Ascending aorta (tissue), 2 donors: ENCODE measurements around the gene EP400. TPM values are rescaled to one million over a fixed set of nuclear protein-coding genes. Genes with fewer than 3 reads are reported as not detected.
A peak's percentile ranks its signal among the peaks of the same experiment; 100 is the strongest.

Experiments
- DNase-seq, 2 donors: peaks; one replicate each; pipeline ENCODE4 v3.0.0-alpha.2; 2019; ENCODE audit warnings: low spot score in 2 of 2
- H3K27ac ChIP-seq, 2 donors: fragments of 200-600 bp; sonication (generic); one replicate each; pipeline ENCODE4 v1.5.1; 2016 to 2017; ENCODE audit warnings: mild to moderate bottlenecking in 1 of 2
- H3K27me3 ChIP-seq: fragments of 200-600 bp; sonication (generic); one replicate; pipeline ENCODE4 v1.5.1; 2017
- H3K36me3 ChIP-seq, 2 donors: fragments of 200-600 bp; sonication (generic); one replicate each; pipeline ENCODE4 v1.5.1; 2016
- H3K4me1 ChIP-seq, 2 donors: fragments of 200-600 bp; sonication (generic); one replicate each; pipeline ENCODE4 v1.5.1; 2016 to 2017; ENCODE audit warnings: mild to moderate bottlenecking in 1 of 2
- H3K4me3 ChIP-seq, 2 donors: fragments of 200-600 bp; sonication (generic); one replicate each; pipeline ENCODE4 v1.5.1; 2016 to 2017; ENCODE audit warnings: mild to moderate bottlenecking in 1 of 2
- H3K9me3 ChIP-seq, 2 donors: fragments of 200-600 bp; sonication (generic); one replicate each; pipeline ENCODE4 v1.5.1; 2016
- intact Hi-C: fragments of 100-400 bp; cut with DNase I; formaldehyde crosslinking; loops from one replicate; pipeline ENCODE4 v1.15.1; 2023
- total RNA-seq: library from RNA; depleted of rRNA; stranded (reverse); fragments of >200 nt; gene quantifications from one replicate; pipeline ENCODE4 v1.1.0, GENCODE V29; 2016
- TF ChIP-seq, protein P1 (sequence below), 3 experiments: fragments of 200-600 bp in 2 of 3; fragments of 450-650 bp in 1 of 3; sonication (generic) in 2 of 3; IDR thresholded peaks; one replicate each; pipeline ENCODE4 v1.5.1; 2016 to 2019; ENCODE audit warnings: antibody characterized with exemption in 3 of 3, mild to moderate bottlenecking in 1 of 3, moderate library complexity in 1 of 3

Gene EP400, protein sequence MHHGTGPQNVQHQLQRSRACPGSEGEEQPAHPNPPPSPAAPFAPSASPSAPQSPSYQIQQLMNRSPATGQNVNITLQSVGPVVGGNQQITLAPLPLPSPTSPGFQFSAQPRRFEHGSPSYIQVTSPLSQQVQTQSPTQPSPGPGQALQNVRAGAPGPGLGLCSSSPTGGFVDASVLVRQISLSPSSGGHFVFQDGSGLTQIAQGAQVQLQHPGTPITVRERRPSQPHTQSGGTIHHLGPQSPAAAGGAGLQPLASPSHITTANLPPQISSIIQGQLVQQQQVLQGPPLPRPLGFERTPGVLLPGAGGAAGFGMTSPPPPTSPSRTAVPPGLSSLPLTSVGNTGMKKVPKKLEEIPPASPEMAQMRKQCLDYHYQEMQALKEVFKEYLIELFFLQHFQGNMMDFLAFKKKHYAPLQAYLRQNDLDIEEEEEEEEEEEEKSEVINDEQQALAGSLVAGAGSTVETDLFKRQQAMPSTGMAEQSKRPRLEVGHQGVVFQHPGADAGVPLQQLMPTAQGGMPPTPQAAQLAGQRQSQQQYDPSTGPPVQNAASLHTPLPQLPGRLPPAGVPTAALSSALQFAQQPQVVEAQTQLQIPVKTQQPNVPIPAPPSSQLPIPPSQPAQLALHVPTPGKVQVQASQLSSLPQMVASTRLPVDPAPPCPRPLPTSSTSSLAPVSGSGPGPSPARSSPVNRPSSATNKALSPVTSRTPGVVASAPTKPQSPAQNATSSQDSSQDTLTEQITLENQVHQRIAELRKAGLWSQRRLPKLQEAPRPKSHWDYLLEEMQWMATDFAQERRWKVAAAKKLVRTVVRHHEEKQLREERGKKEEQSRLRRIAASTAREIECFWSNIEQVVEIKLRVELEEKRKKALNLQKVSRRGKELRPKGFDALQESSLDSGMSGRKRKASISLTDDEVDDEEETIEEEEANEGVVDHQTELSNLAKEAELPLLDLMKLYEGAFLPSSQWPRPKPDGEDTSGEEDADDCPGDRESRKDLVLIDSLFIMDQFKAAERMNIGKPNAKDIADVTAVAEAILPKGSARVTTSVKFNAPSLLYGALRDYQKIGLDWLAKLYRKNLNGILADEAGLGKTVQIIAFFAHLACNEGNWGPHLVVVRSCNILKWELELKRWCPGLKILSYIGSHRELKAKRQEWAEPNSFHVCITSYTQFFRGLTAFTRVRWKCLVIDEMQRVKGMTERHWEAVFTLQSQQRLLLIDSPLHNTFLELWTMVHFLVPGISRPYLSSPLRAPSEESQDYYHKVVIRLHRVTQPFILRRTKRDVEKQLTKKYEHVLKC (N-terminal part only)
- total RNA-seq = 23.3 TPM

DNA sequence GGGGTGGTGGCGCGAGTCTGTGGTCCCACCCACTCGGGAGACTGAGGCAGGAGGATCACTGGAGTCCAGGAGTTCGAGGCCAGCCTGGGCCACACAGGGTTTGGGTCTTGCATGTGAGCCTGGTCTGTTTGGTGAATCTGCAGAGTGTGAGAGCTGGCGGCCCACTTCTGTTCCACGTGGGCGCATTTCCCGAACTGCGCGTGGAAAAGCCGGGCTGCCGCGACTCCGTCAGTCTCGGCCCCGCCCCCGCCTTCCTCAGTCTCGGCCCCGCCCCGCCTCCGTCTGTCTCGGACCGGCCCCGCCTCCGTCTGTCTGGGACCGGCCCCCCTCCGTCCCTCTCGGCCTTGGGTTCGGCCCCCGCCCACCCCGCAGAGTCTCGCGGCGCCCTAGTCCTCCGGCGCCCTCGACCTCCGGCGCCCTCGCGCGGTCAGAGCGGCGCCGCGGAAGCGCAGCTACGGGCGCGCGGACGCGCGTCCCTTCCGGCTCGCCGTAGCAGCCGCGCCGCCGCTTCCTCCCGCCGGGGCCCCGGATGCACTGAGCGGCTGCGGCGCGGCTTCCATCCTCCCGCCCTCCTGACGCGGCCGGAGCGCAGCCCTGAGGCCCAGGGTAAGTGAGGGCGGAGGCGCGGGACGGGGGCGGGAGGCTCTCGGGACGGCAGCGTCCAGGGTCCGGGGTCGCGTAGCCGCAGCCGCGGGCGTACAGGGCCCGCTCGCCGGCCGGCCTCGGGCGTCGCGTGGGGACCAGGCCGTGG lies at the start of gene EP400:
Gene EP400 (plus strand): TSS at position 512 of the 751 bp plus-strand sequence. CDS start 10,678 bp downstream, outside the sequence.
- H3K27ac ChIP-seq = peak within 1 kb of the TSS; percentile 83 to 93
- TF ChIP-seq, protein P1, sequence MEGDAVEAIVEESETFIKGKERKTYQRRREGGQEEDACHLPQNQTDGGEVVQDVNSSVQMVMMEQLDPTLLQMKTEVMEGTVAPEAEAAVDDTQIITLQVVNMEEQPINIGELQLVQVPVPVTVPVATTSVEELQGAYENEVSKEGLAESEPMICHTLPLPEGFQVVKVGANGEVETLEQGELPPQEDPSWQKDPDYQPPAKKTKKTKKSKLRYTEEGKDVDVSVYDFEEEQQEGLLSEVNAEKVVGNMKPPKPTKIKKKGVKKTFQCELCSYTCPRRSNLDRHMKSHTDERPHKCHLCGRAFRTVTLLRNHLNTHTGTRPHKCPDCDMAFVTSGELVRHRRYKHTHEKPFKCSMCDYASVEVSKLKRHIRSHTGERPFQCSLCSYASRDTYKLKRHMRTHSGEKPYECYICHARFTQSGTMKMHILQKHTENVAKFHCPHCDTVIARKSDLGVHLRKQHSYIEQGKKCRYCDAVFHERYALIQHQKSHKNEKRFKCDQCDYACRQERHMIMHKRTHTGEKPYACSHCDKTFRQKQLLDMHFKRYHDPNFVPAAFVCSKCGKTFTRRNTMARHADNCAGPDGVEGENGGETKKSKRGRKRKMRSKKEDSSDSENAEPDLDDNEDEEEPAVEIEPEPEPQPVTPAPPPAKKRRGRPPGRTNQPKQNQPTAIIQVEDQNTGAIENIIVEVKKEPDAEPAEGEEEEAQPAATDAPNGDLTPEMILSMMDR (IDR thresholded peaks at IDR 0.05) = peak; percentile 30 to 70 (median 58)
- no peaks in the 10 kb centered on the region for H3K27me3 ChIP-seq
- peak; percentile 82 to 98 for DNase-seq
- H3K36me3 ChIP-seq = peaks cover 0 to under 1% of the 10 kb centered on the region in 2 donors
- intact Hi-C loops = loop anchor here (1.0 kb wide), 4 partner anchors 20 to 135 kb away; partner anchors contain the start of gene PUS1
- H3K4me3 ChIP-seq = peak within 1 kb of the TSS; percentile 76 to 94
- no peaks in the 10 kb centered on the region for H3K9me3 ChIP-seq
- H3K4me1 ChIP-seq = peaks cover 3 to 20% of the 10 kb centered on the region in 2 donors

DNA sequence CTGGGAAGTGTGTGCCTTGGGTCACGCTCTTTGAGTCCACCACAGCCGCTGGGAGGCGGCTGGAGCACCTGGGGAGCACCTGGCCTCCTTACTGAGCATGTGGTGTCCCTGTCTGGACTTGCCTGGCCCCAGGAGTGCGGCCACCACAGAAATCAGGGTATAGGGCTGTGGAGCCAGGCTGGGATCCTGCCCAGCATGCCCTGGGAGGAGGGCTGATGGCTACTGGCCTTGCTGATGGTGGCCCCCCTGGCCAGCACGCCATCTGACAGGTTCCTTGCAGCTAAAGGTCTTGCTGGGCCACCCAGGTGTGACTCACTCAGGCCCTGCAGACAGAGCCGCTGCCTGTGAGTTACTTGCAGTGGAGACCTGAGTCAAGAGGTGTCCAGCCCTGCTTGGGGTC lies 49.3 kb upstream of the EP400 start:
- H3K4me1 ChIP-seq = peaks cover 5 to 26% of the 10 kb centered on the region in 2 donors
- TF ChIP-seq, protein P1 (IDR thresholded peaks at IDR 0.05) = no peak
- intact Hi-C loops = no loop called here

DNA sequence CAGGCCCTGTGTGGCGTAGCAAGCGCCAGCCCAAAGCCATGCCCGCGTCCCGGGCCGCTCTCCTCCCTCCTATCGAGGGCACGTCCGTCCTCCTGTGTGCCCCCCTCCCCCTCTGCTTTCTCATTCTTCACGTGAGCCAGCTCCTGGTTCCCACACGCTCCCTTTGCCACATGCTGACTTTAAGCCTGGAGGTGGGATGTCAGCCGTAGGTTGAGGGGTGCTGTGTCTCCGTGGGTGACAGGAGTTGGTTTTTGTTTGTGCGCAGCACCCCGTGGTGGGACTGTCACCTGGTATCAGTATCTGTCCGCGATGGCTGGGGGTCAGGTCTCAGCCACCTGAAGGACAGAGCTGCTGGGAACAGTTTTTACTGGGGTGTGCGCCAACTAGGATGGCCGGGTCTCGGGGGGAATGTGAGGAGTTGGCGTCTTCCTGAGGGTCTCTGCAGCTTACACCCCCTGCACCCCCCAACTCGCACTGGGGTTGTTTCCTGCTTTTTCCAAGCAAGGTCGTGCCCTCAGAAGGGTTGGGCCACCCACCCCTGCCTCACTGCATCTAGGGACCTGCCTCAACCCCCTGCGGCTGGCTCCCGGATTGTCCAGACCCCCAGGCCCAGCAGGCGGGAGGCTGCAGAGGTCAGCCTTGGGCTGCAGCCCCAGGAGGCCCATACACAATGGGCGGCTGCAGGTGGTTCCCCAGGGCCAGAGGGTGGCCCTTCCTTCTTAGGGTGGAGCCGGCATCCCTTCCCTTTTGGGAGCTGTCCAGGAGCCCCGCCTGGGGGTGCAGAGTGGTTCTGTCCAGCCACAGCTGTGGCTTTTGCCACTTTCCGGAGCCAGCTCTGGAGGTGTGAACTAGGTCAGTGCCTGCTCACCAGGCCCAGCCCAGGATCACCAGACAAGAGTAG lies 48.1 kb upstream of the EP400 start:
- Histone ChIP-seq H3K27ac (no peak overlapping the region), H3K4me1 (peaks cover 5 to 26% of the 10 kb centered on the region in 2 donors), H3K4me3 (no peak overlapping the region), H3K36me3 (peaks cover 7 to 10% of the 10 kb centered on the region in 2 donors), H3K27me3 (no peaks in the 10 kb centered on the region), H3K9me3 (no peaks in the 10 kb centered on the region)
- TF ChIP-seq, protein P1 (IDR thresholded peaks at IDR 0.05) = no peak
- intact Hi-C loops = no loop called here
- DNase-seq = no peak

More for the DNA sequence above, 49.3 kb upstream of the EP400 start:
- no peaks in the 10 kb centered on the region for H3K27me3 ChIP-seq
- peaks cover 4 to 7% of the 10 kb centered on the region in 2 donors for H3K36me3 ChIP-seq
- no peak for DNase-seq
- no peaks in the 10 kb centered on the region for H3K9me3 ChIP-seq
- no peak overlapping the region for H3K27ac ChIP-seq
- H3K4me3 ChIP-seq = no peak overlapping the region

DNA sequence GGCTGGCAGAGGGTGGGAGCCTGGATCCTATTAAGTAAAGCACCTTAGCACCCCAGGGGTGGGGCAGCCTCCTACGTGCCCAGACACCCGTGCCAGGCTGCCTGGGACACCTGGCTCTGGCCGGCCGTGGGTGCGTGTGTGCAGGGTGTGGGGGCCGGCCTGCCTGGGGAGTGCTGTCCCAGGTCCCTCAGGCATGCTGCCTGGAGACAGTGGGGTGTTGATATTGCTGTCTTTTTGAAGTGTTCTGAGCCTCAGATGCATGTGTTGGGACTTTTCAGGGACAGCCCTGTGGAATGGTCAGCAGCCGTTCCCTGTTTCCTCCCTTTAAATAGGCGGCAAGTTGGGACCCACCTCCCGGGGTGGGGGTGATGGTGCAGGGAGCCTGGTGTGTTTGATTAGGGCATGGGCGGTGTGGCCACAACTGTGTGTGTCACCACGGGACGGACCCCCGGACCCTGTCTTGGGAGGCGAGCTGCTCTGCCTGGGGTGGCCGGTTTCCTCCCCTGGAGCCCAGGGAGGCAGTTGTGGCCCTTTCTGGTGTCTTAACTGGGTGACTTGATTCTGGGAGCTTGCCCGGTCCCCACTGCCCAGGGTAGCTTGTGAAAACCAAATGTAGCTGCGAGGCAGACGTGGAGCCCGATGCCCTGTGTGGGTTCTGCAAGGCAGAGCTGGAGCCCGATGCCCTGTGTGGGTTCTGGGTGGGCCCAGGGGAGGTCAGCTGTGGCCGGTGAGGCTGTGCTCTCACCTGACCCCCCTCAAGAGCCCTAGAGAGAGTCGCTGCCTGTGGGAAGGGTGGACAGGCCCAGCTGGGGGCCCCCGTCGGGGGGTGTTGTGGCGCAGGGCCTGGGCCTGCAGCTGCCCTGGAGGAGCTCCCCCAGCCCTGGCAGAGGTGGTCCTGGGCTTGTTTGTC lies 47.2 kb upstream of the EP400 start:
- intact Hi-C loops = no loop called here
- TF ChIP-seq, protein P1 (IDR thresholded peaks at IDR 0.05) = no peak
- Histone ChIP-seq H3K9me3 (no peaks in the 10 kb centered on the region), H3K4me1 (peaks cover 0 to 17% of the 10 kb centered on the region in 2 donors), H3K36me3 (peaks cover 11 to 13% of the 10 kb centered on the region in 2 donors), H3K4me3 (no peak overlapping the region), H3K27ac (no peak overlapping the region), H3K27me3 (no peaks in the 10 kb centered on the region)
- no peak for DNase-seq
